Measurements from ENCODE around the gene CAGE1.

GRCh38 chr6:7432391-7433120 lies 43.0 kb upstream of the CAGE1 start:
- TF ChIP-seq CTCF (IDR thresholded peaks at IDR 0.05) (no peak), POLR2A (IDR thresholded peaks at IDR 0.05) (no peak), POLR2AphosphoS5 (IDR thresholded peaks at IDR 0.05) (no peak)

Measured in suprapubic skin (tissue), 4 donors.